NCI-H748 treated with DMSO at 0.1 percent for 48 hours (cell line): Measurements from ENCODE around the gene DNAJB8.

ENCODE experiments used
- DNase-seq: peaks from one replicate; lab custom pipeline; 2025; lab: John Stamatoyannopoulos, UW

The DNAJB8 gene

DNA sequence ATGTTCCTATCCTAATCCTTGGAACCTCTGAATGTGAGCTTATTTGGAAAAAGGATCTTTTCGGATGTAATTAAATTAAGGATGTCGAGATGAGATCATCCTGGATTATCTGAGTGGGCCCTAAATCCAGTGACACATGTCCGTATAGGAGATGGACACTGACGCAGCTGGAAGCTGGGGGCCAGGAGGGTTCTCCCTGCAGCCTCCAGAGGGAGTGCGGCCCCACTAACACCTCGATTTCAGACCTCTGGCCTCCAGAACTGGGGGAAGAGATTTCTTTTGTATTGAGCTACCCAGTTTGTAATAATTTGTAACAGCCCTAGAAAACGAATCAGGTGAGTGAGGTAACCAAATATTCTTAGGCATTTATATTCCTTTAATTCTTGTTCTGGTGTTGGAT is 2.5 kb downstream of the DNAJB8 start:
- DNase-seq, result no peak

DNA sequence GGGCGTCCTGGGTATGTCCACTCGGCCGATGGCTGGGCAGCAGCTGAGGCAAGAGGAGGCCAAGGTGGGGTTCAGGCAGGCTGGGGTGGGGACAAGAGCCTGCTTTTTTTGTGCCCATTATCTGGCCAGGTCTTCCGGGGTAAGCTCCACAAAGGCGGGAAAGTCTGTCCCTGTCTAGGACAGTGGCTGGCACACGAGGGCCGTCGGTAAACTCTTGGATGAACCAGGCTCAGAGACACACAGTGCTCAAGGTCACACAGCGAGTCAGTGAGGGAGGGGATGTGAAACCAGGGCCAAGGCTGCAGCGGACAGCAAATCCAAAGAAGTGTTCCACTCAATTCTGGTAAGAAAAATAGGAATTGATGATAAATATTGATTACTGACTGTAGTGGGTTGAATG is 2.9 kb downstream of the DNAJB8 start:
- DNase-seq, result no peak

DNA sequence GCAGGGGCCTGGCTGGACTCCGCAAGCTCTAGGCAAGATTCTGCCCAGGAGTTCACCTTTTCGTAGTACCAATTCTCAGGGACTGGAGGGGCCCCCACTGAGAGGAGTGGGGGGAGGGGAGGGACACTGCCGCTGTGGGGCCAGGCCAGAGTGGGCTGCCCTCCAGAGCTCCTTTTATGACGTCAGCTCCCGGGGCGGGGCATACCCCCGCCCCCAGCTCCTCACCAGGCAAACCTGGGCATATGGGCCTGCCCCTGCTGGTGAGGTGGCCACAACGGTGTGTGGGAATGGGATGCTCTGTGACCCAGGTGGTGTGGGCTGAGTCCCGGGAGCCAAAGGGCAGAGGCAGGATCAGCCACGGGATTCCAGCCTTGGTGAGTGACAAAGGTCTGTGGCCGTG is 3.3 kb downstream of the DNAJB8 start:
- no peak for DNase-seq

DNA sequence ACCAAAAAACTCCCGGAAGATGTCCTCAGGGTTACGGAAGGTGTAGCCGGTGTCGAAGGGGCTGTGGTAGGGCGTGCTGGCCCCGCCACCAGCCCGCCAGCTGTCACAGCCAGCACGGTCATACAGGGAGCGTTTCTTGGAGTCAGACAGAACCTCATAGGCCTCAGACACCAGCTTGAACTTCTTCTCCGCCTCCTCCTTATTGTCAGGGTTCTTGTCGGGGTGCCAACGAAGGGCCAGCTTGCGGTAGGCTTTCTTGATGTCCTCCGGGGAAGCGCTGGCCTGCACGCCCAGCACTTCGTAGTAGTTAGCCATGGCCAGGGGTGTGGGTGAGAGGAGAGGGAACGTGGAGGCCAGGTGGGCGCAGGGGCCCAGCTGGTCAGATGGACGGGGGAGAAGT is 3.8 kb downstream of the DNAJB8 start:
- no peak for DNase-seq

DNA sequence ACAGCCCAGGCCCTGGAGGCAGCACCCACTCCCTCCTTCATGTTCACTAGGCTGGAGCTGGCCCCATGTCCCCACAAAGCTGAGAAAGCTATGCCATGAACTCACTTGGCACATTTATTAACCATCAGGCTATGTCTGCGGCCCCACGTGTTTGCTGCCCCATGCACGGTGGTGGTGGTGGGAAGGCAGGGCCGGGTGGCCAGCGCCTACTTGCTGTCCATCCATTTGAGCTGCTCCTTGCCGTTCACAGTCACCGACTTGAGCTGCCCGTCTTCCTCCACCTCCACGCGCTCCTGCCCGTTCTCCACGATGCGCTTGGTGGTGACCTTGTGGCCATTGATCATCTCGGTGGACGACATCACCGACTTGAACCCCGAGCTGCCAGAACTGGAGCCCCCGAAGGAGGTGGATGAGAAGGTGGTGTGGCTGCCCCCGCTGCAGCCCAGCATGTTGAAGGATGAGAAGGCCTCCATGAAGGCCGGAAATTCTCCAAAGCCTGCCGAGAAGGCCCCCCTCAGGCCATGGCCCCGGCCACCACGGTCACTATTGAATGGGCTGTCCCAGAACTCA is 4.3 kb downstream of the DNAJB8 start:
- DNase-seq, result no peak

DNA sequence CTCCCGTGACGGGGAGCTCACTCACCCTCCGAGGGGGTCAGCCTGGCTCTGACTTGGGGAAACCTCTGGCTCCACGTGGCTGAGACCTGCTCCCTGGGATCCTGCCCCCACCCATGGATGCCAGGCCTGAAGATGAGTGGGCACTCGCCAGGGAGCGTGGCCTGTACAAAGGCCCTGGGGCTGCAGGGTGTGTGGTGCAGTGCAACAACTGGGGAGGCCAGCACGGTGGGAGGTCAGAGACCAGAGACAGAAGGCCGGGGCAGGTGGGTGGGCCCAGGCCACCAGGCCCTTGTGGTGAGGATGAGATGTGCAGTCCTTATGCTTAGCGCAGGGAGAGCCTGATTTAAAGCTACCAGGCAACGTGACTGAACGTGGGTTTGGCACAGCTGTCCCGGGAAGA is 5.0 kb downstream of the DNAJB8 start:
- DNase-seq, result no peak

DNA sequence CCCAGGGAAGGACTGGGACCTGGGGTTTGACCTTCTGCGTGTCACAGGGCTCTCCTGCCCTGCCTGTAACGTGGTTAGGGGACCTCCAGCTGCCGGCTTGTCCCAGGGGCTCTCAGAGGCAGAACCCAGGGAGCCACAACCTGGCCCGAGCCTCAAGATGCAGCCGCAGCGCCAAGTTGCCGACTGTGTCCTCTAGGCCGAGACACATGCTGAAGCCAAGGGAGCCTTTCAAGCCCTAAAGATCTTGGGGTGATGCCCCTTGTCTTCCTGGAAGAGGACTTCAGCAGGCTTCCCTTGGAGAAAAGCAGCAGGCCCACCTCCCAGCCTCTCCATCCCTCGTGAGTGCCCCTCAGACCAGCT is 7.2 kb downstream of the DNAJB8 start:
- no peak for DNase-seq

DNA sequence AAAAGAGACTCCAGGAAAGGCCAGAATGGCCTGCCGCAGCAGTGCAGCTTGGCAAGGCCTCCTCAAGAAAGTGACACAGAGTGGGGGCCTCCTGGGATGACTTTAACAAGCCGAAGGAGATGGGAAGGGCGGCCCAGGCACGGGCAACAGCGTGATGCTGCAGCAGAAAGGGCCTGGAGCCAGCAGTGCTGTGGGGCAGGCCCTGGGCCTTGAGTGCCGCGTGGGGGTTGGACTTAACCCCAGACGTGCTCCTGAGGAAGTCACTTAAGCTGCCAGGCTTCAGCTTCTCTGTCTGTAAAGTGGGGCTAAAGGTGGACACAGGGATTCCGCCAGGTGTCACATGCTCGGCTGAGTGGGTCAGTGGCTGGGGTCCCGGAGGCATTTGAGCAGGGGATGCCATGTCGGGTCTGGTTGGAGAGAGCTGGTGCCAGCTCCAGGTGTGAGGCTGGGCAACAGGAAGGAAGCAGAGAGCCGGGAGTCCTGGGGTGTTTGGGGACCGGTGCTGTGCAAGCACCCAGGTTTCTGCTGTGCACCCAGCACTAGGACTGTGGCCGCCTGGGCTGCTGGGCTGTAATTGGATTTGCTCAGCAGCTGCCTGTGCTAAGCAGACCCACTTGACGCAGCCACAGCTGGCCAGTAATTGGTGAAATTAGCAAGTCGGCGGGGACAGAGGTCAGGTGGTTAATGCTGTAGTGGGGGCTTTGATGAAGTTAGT is 7.8 kb downstream of the DNAJB8 start:
- no peak for DNase-seq

DNA sequence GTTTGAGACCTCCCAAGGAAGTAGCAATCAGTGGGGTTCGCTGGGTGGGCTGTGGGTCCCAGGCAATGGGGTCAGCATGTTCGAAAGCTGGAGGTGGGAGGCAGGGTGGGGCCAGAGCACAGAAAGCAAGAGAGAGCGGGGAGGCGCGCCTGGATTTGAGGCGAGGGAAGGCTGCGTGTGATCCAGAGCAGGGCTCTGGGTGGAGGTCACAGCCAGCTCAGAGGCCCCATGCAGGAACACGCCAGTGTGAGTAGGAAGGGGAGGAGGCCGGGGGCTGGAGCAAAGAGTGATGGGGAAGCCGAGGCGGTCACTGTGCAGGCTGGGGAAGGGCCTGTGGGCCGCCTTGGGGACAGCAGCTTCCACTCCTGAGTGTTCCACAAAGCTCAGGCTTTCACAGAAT is 8.8 kb downstream of the DNAJB8 start:
- no peak for DNase-seq

DNA sequence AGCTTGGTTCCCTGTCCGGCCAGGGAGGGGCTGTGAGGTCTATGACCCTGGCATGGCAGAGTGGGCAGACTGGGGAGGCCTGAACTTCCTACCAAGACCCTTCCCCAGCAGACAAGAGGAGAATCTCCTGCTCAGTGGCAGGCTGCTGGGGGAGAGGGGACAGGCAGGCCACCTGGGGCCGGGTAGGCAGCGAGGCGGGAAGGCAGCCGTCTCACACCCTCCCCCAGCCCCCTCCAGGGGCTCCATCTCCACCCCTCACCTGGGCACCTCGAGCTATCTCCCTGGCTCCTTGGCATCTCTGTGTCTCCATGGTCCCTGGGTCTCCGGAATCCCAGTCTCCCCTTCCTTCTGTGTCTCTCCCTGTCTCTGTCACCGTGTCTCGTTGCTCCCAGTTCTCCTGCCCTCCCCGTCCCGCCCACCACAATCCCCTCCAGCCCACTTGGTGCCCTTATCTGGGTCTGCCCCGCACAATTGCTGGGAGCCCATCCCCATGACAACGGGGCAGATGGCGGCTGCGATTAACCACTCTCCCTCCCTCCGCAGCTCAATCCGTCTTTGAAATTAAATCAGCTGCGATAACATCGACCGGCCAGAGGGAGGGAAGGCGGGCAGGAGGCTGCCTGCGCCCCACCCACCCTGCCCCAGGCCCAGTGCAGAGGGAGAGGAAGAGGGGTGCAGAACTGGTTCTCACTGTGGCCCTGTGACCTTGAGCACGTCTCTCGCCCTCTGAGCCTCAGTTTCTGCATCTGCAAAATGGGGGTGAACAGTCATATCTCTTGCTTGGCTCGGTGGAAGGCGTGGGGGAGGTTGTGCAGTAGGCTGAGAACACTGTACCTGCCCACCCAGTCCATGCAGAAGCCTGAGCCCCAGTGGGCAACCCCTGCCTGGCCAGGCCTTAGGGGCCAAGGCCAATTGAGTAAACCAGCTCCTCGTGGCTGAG is 9.6 kb downstream of the DNAJB8 start:
- DNase-seq, result no peak

DNA sequence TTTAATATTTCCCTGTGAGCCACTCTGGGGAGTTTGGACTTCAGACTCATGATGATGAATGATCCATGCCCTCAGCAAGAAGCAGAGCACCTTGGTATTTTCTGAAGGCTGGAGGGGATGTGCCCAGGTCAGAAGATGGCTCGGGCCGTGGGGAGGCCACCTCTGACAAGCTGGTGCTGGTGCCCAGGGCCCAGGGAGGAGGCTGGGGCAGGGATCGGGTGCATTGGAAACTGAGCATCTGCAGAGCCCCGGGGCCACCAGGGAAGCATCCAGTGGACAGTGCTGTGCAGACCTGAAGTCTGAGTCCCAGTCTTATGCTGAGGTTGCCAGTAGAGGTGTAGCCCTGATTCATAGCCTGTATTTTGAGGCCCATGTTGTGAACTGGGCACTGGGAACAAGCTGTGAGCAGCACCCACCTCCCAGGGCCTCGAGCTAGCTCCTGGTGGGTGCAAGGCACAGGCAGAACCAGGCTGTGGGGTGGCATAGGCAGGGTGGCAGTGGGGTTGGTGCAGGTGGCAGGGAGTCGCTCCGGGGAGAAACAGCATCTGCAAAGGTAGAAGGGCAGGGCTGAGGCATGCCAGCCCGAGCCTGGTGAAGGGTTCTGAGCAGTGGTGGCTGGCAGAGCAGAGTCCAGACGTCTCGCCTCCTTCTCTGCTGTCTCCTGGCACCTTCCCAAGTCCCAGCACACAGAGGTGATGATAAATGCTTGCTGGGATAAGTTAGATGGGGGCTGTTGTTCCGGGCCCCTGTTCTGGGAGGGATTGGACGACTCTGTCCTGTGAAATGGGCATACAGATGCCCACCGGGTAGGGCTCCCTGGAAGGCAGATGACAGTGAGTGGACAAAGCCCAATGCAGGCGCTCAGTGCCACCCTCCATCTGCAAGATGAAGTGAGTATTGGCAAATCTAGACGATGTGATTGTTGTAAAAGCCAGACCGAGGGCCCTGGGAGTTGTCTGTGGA is 10.6 kb downstream of the DNAJB8 start:
- no peak for DNase-seq

DNA sequence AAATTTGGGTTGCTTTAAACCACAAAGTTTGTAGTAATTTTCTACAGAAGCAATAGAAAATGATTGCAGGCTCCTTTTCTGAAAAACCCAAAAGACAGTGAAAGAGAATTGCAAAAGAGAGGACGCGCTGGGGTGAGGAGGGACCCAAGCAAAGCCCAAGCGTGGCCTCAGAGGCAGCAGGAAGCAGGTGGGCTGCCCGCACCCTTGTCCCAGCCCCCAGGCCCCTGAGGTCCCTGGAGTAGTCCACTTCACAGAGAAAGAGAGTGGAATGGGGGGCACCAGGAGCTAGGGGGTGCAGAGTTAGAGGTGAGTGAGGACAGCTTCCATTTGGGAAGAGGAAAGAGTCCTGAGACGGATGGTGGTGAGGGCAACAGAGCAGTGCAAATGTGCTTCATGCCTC is 11.6 kb downstream of the DNAJB8 start:
- DNase-seq, result no peak

DNA sequence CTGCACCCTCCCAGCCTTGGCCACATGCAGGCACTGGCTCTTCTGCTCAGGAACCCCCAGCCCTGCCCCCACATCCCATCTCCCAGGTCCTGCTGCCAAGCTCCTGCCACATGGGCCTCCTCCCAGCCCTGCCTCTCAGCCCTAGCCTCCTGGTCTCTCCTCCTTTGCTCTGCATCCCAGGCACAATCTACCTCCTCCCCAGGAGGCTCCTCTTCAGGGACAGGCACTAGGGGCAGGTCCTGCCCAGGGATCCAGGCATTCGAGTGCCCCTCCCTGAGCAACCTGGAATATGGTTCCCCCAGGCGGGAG is 12.4 kb downstream of the DNAJB8 start:
- no peak for DNase-seq

DNA sequence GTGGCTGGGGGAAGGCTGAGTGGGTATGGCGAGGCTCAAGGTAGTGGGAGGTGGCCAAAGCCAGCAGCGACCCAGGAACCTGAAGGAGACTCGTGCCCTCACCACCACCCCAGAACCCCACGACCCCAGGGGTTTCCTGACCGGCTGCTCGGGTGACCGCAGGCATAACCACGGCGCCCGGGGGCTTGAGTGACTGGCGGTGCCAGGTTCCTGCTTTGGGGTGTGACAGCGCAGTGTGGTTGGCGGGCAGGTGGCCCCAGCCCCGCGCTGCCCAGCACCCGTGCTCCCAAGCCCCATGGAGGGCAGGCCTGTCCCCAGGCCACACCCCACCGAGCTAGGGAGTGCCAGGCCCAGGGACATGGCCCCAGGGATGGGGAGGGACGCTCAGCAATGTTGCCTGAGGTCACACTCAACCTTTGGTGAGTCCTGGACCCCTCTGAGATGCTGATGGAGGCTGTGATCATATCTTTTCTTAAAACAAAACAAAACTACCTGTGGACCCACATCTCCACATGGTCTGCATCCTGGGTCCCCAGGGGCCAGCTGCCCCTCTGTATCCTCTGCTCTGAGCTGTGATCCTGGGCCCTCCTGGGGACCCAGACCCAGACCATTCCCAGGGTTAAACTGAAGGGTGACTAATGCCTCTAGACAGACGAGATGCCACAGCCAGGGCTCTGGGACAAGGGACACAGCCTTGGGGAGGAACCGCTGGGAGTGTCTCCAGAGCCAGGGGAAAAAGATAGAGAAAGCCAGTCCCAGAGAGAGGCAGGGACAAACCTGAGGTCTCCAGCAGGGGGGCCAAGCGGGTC is 13.0 kb downstream of the DNAJB8 start:
- no peak for DNase-seq

DNA sequence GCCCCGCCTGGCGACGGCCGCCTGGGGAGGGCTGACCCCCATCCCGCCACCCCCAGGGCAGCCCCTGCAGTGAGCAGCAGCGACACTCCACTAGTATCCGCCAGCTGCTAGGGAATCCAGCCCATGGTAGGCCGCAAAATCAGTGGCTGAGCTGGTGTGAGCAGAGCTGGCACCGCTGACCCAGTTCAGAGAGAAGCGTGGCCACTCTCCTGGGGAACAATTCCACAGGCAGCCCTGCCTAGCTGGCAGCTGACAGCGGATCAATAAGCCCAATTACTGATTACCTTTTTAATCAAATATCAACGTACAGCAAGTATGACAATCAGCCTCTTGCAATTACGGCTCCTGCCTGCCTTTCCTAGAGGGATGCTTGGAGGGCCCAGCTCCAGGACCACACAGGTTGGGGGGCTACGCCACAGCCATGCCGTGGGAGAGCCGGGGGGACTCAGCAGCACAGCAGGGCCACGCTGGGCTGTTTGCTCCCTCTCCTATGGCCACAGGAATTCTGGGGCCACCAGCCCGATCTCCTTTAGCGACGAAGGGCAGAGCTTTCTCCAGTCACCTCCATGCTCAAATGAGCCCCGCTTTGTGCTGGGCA is 13.9 kb downstream of the DNAJB8 start:
- no peak for DNase-seq

DNA sequence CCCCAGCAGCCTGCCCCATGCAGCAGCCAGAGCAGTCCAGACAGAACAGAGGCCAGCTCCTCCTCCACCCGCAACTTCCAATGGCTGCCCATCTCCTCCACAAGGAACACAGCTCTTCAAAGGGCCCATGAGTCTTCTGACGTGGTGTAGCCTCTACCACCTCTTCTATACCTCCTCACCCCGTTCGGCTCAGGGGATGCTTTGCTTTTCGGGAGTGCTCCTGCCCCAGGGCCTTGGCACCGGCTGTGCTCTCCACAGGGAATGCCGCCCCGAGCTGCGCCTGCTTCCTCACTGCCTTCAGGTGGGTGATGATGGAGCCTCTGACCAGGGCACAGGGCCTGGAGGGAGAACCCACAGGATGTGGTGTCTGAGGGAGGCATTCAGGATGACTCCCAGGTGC is 14.6 kb downstream of the DNAJB8 start:
- DNase-seq, result no peak

DNA sequence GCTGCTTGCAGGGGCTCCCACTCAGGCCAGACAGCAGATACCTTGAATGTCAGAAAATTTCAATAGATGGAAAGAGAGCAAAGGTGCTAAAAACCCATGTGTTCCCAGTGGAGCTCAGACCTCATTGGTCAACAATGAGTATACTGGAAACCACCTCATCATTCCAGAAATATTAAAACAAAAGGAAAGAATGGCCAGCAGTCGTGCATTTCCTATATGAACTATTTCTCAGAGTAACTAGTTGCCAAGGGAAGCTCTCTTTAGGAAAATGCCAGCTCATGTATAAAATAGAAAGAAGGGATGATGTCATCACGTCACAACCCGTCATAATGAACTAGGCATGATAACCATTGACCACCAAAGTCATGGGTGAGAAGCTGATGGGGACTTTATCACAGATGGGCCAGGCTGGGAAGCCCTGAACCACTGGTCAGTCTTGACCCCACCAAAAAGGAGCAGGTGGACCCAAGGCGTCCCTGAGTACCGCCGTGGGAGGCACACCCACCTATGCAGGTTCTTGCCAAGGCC is 17.5 kb downstream of the DNAJB8 start:
- no peak for DNase-seq

DNA sequence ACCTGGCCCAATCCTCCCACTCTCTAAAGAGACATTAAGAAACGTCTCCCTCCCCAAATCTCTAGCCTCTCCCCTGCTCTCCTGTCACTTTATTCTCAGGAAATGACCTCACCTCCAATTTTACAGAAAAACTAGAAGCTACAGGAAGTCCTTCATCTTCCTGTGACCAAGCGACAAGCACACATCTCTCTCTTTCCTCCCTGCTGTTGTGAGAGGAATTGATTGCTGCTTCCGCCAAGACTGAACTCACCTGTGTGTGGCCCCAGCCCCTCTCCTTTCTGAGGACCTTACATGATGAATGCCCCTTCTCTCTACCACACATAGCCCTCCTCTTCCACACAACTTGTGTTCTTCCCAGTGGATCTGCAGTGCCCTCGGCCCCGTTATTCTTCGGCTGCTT is 18.2 kb downstream of the DNAJB8 start:
- DNase-seq, result no peak

DNA sequence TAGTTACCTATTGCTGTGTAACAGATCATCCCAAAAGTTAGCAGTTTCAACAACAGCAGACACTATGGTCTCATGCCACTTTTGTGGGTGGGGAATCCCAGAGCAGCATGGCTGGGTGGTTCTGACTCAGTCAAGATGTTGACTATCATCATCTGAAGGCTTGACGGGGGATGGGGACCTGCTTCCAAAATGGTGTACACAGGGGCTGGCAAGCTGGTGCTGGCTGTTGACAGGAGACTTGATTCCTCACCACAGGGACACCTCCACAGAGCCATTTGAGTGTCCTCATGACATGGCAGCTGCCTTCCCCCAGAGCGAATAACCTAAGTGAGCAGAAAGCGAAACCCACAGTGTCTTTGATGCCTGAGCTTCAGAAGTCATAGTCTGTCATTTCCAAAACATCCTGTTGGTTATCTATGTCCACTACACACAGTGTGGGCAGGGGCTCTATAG is 19.1 kb downstream of the DNAJB8 start:
- no peak for DNase-seq

DNA sequence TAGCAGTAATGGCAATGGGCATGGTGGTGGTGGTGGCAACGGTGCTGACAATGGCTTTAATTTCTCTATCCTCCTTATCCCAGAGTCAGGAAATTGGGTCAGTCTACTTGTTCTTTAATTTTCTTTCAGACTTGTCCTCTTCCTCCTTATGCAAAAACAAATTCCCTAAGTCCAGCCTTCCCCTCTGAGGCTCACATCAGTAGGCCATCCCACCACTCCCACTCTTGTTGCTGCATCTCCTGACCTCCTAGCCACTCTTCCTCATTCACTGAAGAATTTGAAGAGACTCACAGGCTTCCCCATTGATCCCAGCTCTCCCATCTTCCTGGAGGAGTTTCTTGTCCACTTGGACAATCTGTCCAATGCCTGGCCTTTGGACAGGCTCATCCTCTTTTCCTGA is 19.9 kb downstream of the DNAJB8 start:
- no peak for DNase-seq

DNA sequence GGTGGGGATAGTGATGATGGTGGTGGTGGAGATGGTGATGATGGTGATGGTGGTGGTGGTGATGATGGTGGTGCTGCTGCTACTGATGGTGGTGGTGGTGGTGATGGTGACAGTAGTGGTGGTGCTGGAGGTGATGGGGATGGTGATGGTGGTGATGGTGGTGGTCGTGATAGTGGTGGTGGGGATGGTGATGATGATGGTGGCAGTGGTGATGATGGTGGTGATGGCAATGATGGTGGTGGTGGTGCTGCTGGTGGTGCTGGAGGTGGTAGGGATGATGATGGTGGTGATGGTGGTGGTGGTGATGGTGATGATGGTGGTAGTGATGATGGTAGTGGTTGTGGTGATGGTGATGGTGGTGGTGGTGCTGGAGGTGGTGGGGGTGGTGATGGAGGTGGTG is 21.3 kb downstream of the DNAJB8 start:
- no peak for DNase-seq
